ENCODE measurements around the gene CPXM2.

The CPXM2 gene

DNA sequence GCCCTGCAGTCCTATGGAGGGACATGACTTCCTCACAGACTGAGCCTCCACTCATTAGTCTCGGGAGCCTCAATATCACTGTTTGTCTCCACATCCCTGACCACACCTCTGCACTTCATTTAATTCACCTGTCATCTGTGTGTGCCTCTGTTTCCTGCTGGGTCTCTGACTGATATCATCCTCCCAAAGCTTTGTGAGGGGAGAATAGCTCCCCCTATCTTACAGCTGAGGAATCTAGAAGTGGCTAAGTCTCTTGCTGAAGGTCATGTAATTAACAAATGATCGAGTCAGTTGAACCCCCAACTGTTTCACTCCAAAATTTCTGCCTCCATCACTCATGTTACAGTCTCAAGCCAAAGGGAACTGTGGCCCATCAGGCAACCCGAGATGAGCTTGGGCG is 5.5 kb upstream of the CPXM2 start:
- no peaks in the 10 kb centered on the region for H3K36me3 ChIP-seq (ENCODE audit: low read length)
- no peak overlapping the region for H3K4me3 ChIP-seq (ENCODE audit: insufficient read depth, low read length, poor library complexity, severe bottlenecking)
- no peak overlapping the region for H3K9ac ChIP-seq (ENCODE audit: low read length)
- H3K27me3 ChIP-seq (ENCODE audit: low read length): no peaks in the 10 kb centered on the region
- H3K79me2 ChIP-seq (ENCODE audit: insufficient read depth, low read length): no peaks in the 10 kb centered on the region
- no peak overlapping the region for H3K27ac ChIP-seq (ENCODE audit: low read depth, low read length)
- no peaks in the 10 kb centered on the region for H3K9me2 ChIP-seq (replicated peaks; ENCODE audit: insufficient read depth, low read length)
- no peaks in the 10 kb centered on the region for H3K9me3 ChIP-seq (ENCODE audit: insufficient read depth, low read length)
- TF ChIP-seq, protein P1, sequence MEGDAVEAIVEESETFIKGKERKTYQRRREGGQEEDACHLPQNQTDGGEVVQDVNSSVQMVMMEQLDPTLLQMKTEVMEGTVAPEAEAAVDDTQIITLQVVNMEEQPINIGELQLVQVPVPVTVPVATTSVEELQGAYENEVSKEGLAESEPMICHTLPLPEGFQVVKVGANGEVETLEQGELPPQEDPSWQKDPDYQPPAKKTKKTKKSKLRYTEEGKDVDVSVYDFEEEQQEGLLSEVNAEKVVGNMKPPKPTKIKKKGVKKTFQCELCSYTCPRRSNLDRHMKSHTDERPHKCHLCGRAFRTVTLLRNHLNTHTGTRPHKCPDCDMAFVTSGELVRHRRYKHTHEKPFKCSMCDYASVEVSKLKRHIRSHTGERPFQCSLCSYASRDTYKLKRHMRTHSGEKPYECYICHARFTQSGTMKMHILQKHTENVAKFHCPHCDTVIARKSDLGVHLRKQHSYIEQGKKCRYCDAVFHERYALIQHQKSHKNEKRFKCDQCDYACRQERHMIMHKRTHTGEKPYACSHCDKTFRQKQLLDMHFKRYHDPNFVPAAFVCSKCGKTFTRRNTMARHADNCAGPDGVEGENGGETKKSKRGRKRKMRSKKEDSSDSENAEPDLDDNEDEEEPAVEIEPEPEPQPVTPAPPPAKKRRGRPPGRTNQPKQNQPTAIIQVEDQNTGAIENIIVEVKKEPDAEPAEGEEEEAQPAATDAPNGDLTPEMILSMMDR (IDR thresholded peaks at IDR 0.05; ENCODE audit: insufficient read depth, low read length, poor library complexity, severe bottlenecking): peak; percentile 16
- TF ChIP-seq EZH2phosphoT487 (conservative IDR thresholded peaks at IDR 0.05; ENCODE audit: low read length): no peak
- H2AFZ ChIP-seq (ENCODE audit: low read depth, low read length, severe bottlenecking): no peak overlapping the region
- no peak overlapping the region for H3K4me2 ChIP-seq (ENCODE audit: low read depth, low read length, poor library complexity, severe bottlenecking)
- no peaks in the 10 kb centered on the region for H3F3A ChIP-seq (ENCODE audit: insufficient read depth)
- H4K20me1 ChIP-seq (ENCODE audit: low read depth, low read length): no peaks in the 10 kb centered on the region

DNA sequence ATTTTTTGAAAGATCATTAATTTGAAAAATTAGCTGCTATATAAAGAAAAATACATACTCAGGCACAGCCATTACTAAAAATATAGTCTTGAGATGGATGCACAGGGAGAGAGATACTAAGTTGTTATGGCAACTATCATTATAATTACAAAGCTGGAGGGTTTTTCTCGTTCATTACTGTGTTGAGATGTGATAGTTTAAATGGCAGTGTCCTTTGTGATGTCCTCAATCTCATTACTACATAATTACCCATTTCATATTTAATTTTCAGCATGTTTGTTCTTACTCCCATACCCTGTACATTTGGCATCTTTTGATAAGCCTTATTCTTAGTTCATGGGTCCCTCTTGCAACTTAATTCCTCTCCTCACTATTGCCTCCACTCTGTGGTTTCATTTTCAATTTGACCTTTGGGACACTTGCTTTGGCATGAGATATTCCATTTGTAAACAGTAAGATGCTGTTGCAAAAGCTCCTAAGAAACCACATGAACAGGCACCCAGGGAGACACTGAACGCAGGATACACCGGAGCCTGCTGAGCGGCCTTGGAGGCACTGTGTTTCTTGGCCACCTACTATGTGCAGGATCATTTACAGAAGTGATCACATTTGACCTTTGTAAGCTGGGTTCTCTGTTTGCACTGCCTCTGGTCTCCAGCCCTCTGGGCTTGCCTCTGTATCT is 4.8 kb upstream of the CPXM2 start:
- no peaks in the 10 kb centered on the region for H3K9me2 ChIP-seq (replicated peaks; ENCODE audit: insufficient read depth, low read length)
- H3K27ac ChIP-seq (ENCODE audit: low read depth, low read length): no peak overlapping the region
- H3K36me3 ChIP-seq (ENCODE audit: low read length): no peaks in the 10 kb centered on the region
- no peak overlapping the region for H3K9ac ChIP-seq (ENCODE audit: low read length)
- no peaks in the 10 kb centered on the region for H3K9me3 ChIP-seq (ENCODE audit: insufficient read depth, low read length)
- H3K4me3 ChIP-seq (ENCODE audit: insufficient read depth, low read length, poor library complexity, severe bottlenecking): no peak overlapping the region
- no peaks in the 10 kb centered on the region for H4K20me1 ChIP-seq (ENCODE audit: low read depth, low read length)
- no peaks in the 10 kb centered on the region for H3K27me3 ChIP-seq (ENCODE audit: low read length)
- H3K79me2 ChIP-seq (ENCODE audit: insufficient read depth, low read length): no peaks in the 10 kb centered on the region
- H3F3A ChIP-seq (ENCODE audit: insufficient read depth): no peaks in the 10 kb centered on the region
- no peak for TF ChIP-seq EZH2phosphoT487 (conservative IDR thresholded peaks at IDR 0.05; ENCODE audit: low read length)
- TF ChIP-seq, protein P1 (IDR thresholded peaks at IDR 0.05; ENCODE audit: insufficient read depth, low read length, poor library complexity, severe bottlenecking): no peak
- H2AFZ ChIP-seq (ENCODE audit: low read depth, low read length, severe bottlenecking): no peak overlapping the region
- no peak overlapping the region for H3K4me2 ChIP-seq (ENCODE audit: low read depth, low read length, poor library complexity, severe bottlenecking)

DNA sequence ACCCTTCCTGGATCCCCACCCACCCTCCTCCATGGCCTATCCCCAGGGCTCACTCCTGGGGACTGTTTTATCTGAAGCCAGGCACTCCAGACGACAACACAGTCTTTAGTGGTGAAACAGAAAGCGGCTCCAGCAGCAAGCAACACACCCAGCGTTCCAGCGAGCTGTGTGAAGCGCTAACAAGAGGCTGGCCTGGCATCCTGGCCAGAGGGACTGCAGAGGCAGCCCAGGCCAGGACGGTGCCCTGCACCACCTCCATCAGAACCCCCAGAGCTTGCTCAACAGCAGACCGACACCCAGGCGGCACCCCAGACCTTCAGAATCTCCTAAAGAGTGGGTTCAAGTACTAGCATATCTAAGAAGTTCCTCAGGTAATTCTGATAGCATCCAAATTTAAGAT is 2.0 kb upstream of the CPXM2 start:
- Histone ChIP-seq H3K27ac (ENCODE audit: low read depth, low read length) (no peak overlapping the region), H3K9ac (ENCODE audit: low read length) (no peak overlapping the region), H3K4me3 (ENCODE audit: insufficient read depth, low read length, poor library complexity, severe bottlenecking) (no peak overlapping the region), H3K9me3 (ENCODE audit: insufficient read depth, low read length) (no peaks in the 10 kb centered on the region), H3K9me2 (replicated peaks; ENCODE audit: insufficient read depth, low read length) (no peaks in the 10 kb centered on the region), H3K4me2 (ENCODE audit: low read depth, low read length, poor library complexity, severe bottlenecking) (no peak overlapping the region), H4K20me1 (ENCODE audit: low read depth, low read length) (no peaks in the 10 kb centered on the region), H3F3A (ENCODE audit: insufficient read depth) (no peaks in the 10 kb centered on the region), H3K79me2 (ENCODE audit: insufficient read depth, low read length) (no peaks in the 10 kb centered on the region), H3K27me3 (ENCODE audit: low read length) (no peaks in the 10 kb centered on the region), H3K36me3 (ENCODE audit: low read length) (no peaks in the 10 kb centered on the region), H2AFZ (ENCODE audit: low read depth, low read length, severe bottlenecking) (no peak overlapping the region)
- TF ChIP-seq EZH2phosphoT487 (conservative IDR thresholded peaks at IDR 0.05; ENCODE audit: low read length): no peak
- TF ChIP-seq, protein P1 (IDR thresholded peaks at IDR 0.05; ENCODE audit: insufficient read depth, low read length, poor library complexity, severe bottlenecking): no peak

All from SU-DHL-6 (cell line).